Hippocampal formation (tissue), 2 donors: ENCODE data around the gene MAP2K7.

Experiments
- DNase-seq, 2 donors: peaks; one replicate each; lab custom pipeline; 2025; lab: John Stamatoyannopoulos, UW

Gene MAP2K7

GRCh38 chr19:7866399-7867091, 37.1 kb upstream of the MAP2K7 start:
- DNase-seq = no peak

GRCh38 chr19:7867092-7867844, 36.4 kb upstream of the MAP2K7 start:
- no peak for DNase-seq

GRCh38 chr19:7868326-7868670, 35.4 kb upstream of the MAP2K7 start:
- no peak for DNase-seq

DNA sequence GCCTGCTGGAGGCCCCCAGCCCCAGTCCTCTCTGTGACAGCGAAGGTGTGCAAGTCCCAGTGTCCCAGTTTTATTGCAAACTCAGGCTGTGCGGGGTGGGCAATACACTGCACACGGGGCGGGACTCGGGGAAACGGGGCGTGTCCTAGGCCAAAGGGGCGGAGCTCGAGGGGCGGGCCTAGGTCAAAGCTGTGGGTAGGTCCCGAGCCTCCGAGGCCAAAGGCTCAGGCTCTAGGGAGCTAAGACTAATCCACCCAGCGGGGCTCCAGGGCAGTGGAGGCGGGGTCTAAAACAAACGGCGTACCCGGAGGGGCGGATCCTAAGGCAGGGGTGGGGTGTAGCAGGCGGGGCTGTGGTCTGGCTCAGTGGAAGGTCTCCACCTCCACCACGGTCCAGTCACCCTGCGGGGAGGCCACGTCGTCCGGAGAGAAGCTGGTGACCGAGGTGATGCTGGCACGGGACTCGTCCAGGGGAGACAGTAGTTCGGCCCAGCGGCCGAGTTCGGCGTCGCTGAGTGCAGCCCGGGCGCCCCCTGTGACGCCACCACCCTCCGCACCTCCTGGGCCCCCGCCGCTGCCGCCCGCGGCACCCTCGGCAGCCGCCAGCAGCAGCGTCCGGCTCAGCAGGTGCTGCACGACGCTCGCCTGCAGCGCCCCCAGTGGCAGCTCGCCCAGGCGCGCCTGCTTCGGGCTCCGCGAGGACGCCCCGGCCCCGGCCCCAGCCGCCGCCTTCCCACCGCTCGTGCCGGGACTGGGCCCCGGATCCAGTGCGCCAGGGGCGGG, 34.8 kb upstream of the MAP2K7 start:
- peak in 1 of 2 donors; percentile 53 for DNase-seq

DNA sequence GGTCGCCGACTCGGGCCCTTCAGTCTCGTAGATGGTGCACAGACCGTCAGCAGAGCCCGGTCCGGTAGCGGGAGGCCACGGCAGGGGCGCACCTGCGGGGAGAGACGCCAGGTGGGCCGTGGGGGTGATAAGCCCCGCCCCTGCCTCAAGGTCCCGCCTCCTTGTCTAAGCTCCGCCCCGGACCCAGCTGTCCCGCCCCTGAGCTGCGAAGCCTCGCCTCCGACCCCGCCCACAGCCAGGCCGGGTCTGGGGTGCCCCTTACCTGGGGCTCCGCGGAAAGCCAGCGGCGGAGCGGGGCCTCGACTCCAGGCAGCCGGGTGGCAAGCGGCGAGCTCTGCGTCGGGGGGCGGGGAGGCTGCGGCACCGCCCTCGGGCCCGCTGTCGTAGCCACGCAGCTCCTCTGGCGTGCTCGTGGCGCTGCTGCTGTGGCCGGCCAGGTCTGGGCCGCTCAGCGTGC, 34.2 kb upstream of the MAP2K7 start:
- peak; percentile 5 to 53 for DNase-seq

GRCh38 chr19:7869910-7870511, 33.7 kb upstream of the MAP2K7 start:
- DNase-seq = peak; percentile 19 to 59

GRCh38 chr19:7870571-7871436, 32.9 kb upstream of the MAP2K7 start:
- DNase-seq = peak in 1 of 2 donors; percentile 36

DNA sequence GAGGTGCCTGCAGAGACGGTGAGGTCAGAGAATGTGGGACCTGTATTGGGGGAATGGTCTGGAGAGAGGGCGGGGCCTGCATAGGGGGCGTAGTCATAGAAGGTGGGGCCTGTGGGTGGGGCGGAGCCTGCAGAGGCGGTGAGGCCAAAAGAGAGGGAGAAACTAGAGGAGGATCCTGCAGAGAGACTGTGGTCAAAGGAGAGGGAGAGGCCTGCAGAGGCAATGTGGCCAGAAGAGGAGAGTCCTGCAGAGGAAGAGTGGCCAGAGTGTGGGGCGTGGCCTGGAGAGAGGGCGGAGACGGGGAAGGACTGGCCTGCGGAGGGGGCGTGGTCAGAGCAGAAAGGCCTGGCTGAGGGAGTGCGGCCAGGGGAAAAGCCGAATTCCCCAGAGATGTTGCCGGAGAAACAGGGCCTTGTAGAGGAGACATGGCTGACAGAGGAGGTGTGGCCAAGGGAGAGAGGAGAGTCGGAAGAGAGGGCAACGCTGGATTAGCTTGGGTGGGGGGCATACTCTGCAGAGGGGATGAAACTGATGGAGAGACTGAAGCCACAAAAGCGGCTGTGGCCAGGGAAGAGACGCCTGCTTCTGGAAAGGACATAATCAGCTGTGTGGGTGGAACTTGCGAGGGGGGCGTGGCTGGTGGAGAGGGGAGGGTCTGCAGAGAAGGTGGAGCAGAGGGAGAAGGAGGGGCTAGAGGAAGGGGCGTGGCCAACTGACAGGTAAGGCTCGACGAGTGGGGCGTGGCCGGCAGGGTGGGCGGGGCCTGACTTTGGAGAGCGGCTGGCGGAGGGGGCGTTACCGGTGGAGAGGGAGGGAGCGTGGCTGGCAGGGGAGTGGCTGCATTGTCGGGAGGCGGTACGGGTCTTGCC, 32.0 kb upstream of the MAP2K7 start:
- DNase-seq = peak; percentile 57 to 60

DNA sequence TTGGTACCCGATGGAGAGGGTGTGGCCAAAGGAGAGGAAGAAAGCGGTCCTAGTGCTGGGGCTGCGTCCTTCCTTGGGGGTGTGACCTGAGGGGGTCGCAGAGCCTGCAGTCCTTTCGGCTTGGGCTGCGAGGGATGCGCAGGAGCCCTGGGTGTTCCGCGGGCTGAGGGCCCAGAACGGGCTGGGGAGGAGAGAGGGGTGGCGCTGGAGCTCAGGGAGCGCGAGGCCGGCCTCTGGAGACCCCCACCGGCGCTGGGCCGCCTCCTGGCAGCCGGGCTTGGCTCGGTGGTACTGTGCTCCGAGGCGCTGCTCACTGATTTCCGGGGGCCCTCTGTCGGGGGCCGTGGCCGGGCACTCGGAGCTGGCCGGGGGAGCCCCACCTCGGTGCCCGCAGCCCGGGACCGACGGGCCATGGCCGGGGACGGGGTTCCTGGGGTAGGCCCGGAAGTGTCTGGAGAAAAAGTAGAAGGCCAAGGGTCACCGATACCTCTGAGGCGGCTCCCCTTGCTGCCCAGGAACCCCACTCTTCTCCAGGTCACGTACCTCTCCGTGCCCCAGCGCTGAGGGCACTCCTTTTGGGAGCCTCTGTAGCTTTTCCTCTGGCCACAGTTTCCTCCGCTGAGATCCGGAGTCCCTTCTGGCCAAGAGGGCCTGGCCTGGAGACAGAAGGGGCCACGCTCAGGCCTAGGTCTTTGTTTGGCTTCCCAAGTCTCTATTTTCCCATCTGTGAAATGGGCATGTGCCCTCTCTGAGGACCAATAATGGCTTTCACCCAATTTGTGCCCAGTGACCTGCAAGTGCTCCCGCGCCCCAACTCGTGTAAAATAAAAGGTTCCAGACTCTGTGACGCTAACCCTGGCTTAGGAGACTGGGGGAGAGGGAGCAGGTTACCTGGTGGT, 31.1 kb upstream of the MAP2K7 start:
- no peak for DNase-seq

DNA sequence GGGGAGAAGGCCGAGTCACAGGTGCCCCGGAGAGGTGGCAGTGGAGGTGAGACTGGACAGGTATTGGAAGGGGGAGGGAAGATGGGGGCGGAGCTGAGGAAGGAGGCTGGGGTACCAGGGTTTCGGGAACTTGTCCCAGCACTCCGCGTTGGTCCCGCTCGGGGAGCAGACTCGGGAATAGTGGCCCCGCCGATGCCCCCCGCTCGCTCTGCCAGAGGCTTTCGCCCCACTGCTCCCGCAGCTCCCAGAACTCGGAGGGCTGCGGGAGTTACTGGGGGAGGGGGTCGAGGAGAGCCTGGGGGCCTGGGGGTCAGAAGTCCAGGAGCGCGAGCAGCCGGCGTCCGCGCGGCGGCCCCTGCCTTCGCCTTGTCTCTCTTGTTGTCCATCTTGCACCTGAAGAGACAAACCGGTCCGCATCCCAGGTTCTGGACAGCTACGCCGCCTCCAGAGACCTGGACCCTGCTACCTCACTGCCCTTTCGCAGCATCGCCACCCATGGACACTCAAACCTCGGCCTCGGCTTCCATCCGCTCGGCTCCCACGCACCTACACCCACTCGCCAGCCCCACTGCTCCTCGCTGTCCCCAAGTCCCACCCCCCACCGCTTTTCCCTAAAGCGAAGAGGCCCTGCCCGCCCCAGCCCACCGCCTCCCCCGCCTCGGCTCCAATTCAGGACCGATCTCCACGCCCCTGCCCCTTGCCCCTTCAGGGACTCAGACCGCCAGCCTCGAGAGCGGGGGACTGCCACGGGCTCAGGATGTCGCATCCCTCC, 30.2 kb upstream of the MAP2K7 start:
- no peak for DNase-seq

DNA sequence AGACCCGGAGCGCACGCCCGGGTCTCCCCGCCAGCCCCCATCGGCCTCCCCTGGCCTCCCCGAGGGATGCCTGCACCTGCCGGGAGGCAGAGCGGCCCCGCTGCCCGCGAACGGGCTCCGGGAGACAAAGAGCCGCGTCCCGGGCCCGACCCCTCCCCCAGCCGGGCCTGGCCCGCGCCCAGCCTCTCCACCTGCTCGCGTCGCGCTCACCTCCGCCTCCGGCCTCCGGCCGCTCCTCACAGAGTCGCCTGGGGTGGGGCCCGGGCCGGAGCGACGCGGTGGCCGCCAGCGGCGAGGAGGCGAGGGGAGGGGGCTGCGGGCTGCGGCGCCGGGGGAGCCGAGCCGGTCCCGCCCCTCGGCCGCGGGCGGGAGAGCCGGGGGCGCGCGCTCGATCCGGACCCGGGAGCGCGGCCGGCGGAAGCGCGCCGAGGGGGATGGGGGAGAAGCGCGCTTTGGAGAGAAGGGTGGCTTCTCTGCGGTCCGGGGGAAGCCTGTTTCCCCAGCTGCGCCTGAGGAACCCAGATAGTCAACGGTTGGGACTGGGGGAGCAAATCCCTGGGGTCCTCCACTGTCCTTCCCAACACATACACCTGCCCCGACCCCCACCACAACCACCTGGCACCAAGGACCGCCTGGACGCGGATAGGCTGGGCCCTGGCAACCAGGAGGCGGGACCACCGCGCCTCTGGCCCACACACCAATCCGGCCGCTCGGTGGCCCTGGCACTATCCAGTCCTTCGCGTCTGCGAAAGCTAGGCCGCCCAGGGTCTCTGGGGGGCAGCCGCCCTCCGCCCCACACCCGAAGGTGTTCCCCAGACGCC, 29.4 kb upstream of the MAP2K7 start, which contains the start of gene PRR36:
TSS of gene PRR36 (minus strand) at position 315 of the 821 bp plus-strand sequence. CDS start 701 bp downstream, outside the sequence.
- DNase-seq = peak; percentile 25 to 45

GRCh38 chr19:7874897-7875273, 28.8 kb upstream of the MAP2K7 start:
- DNase-seq = no peak

DNA sequence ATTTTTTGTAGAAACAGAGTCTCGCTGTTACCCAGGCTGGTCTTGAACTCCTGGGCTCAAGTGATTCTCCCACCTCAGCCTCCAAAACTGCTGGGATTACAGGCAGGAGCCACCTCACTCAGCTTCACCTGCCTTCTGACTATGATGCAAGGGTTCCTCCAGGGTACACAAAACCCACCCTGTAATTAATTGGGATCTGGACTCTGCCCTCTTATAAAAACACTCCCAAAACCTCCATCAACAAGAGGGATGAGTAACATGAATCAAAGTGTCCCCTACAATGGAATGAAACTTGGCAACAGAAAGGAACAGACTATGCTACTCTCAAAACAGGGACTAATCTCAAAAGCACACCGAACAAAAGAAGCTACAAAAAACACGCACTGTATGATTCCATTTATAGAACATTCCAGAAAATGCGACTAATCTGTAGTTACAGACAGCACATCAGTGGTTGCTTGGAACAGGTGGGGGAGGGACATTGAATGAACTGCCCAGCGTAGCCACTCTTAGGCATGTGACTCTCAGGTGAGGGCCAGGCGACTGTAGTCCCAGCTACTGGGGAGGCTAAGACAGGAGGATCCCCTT, 26.3 kb upstream of the MAP2K7 start:
- no peak for DNase-seq

GRCh38 chr19:7879111-7879807, 24.4 kb upstream of the MAP2K7 start:
- DNase-seq = no peak

GRCh38 chr19:7879836-7880235, 23.8 kb upstream of the MAP2K7 start:
- DNase-seq = no peak

- no peak for DNase-seq
Measured at GRCh38 chr19:7881910-7882309, 21.8 kb upstream of the MAP2K7 start.
